ENCODE results near the gene KRT72.

- no peak for TF ChIP-seq CTCF (IDR thresholded peaks at IDR 0.05; ENCODE audit: insufficient read depth, low read length)
- TF ChIP-seq GABPA (IDR thresholded peaks at IDR 0.05; ENCODE audit: low read depth) = no peak
Observed at GRCh38 chr12:52608161-52608560, 6.9 kb upstream of the KRT72 start.
